NCI-H1048 (cell line): Measurements from ENCODE around the gene NVL.
"Not testable (repeated sequence)": the region's sequence is repeated elsewhere in the genome, so short reads cannot be mapped to it uniquely, and the experiment has no call there.

Experiments
- DNase-seq: peaks from one replicate; lab custom pipeline; 2025; lab: John Stamatoyannopoulos, UW

The NVL gene

DNA sequence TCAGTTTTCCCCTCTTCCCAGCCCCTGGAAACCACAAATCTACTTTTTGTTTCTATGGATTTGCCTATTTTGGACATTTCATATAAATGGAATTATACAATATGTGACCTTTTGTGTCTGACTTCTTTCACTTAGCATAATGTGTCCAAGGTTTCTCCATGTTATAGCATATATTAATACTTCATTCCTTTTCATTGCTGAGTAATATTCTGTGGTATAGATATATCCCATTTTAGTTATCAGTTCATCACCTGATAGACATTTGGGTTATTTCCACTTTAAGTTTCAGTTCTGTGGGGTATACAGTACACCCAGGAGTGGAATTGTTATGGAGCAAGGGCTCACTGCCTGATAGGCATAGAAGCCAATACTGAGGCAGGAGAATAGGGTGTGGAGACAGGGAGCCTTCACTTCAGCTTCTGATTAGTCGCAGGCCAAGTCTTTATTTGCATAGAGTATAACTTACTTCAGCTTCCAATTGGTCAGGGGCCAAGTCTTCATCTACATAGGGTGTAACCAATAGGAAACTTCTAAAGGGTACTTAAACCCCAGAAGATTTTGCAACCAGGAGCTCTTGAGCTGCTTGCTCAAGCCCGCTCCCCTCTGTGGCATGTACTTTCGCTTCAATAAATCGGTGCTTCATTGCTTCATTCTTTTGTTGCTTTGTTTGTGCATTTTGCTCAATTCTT is 8.3 kb upstream of the NVL start:
- no peak for DNase-seq

DNA sequence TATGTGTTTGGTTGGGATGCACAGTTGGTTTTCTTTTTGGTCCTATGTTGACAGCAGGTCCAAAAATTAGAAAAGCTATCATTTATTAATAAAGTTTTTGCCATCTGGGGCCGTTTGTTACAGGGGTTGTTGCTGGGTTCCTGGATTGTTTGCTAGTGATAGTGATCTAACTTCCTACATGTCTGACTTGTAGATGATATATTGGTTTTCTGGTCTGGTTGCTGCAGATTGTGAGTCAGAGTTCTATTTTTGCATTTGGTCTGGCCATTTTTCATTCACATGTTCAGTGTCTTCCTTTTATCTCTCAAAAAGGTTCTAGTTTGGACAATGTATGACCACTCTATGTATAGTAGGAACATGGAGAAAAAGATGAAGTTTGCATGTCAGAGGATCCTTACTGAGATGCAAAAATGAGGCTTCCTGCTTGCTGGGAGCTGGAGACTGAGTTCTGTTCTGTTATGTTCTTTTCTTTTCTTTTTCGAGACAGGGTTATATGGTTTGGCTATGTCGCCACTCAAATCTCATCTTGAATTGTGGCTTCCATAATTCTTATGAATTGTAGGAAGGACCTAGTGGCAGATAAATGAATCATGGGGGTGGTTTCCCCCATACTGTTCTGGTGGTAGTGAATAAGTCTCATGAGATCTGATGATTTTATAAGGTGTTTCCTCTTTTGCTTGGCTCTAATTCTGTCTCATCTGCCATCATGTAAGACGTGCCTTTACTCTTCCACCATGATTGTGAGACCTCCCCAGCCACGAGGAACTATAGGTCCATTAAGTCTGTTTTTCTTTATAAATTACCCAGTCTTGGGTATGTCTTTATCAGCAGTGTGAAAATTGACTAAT is 4.2 kb upstream of the NVL start:
- no peak for DNase-seq

- DNase-seq: peak; percentile 37
Measured at GRCh38 chr1:224333309-224333926, 3.4 kb upstream of the NVL start.

DNA sequence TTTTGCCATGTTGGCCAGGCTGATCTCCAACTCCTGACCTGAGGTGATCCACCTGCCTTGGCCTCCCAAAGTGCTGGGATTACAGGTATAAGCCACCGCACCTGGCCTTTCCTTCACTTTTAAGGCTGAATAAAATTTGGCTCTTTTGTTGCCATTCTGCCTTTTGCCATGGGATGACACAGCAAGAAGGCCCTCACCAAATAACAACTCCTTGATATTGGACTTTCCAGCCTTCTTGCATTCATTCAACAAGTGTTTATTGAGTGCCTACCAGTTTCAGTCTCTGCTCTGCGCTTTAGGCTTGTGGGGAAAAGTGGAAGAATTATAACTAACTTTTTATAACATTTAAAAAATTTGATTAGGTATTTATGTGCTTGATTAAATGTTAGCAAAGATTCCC is 1.9 kb upstream of the NVL start:
- no peak for DNase-seq

GRCh38 chr1:224331326-224331725 is 1.4 kb upstream of the NVL start:
- DNase-seq: no peak

DNA sequence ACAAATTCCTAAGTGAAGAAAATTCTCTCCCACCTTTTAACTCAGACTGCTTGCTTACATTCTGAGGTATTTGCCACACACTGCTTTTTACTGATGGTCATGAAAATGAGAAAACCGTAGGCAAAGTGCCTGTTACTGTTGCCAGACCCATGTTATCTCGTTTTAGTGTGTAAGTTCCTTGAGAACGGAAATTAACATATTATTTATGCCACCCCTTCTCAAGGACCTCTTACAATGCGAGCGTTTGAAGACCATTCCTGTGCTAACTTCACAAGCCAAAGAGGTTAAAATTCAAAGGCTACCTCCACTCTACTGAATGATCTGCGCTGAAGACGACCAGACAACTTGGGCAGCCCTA is 509 bp downstream of the NVL start:
- DNase-seq: no peak

GRCh38 chr1:224328644-224329043 is 1.3 kb downstream of the NVL start:
- DNase-seq: no peak

GRCh38 chr1:224325959-224326358 is 4.0 kb downstream of the NVL start:
- DNase-seq: no peak

GRCh38 chr1:224321706-224322105 is 8.3 kb downstream of the NVL start:
- no peak for DNase-seq

DNA sequence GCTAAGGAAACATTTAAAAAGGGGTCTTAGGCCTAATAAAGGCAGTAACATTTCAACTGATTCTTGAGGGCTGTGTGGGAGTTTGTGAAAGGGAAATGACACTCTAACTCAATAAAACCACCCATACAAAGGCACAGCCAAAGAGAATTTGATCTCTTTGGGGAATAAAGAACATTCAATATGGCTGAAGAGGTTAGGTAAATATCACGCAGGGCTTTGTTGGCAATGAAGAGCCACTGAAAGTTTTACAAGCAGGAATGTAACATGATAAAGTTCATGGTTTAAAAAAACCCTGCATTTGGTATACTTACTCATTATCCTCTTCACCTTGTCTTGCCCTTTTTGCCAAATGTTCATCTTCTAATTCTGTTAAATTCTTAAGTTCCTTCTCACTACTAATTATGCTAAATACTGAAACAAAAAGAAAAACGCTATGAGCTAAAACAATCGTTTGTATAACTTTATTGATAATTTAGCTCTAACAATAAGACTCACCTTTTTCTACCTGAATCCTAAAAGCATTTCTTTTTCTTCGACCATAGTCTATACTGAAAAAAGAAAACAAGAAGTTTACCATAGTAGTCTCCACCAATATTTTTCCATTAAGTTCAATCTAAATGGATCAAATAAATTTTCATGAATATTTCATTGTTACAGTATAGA is 12.5 kb downstream of the NVL start:
- no peak for DNase-seq

DNA sequence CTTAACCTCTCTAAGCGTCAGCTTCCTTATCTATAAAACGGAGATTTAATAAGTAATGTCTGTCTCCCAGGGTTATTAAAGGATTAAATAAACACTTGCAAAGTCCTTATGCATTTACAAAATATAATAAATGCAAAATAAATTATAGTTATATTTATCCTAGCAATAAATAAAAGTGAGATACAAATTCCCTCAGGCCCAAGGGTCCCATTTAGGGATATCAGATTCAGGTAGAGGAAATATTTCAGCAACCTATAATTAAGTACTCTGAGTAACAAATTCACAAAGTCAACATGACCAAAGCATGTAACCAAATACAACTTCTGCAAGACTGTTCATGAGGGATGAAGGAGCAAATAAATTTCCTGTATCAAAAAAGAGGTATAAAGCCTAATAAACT is 17.9 kb downstream of the NVL start:
- DNase-seq: no peak

GRCh38 chr1:224311503-224311902 is 18.5 kb downstream of the NVL start:
- DNase-seq: not testable (repeated sequence)

- no peak for DNase-seq
Measured at GRCh38 chr1:224308064-224308463, 21.9 kb downstream of the NVL start.

DNA sequence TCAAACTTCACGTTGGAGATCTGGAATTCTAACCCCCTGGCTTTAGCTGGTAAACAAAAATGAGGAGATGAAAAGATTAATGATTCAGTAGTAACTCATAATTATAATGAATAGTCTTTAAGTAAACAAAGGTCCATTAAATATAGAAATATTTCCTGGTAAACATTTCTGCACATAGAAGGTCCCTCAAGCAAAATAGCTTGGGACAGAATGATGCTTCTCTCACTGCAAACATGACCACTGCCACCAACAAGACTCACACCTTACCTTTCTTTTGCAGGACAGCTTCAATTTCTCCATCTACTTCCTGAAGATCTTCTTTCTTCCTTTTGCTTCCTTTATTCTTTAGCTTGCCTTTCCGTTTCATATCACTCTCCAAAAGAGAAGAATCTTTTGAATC is 25.2 kb downstream of the NVL start:
- DNase-seq: no peak

GRCh38 chr1:224302947-224303346 is 27.0 kb downstream of the NVL start:
- DNase-seq: no peak

- DNase-seq: no peak
Measured at GRCh38 chr1:224301391-224301790, 28.6 kb downstream of the NVL start.

GRCh38 chr1:224300346-224300745 is 29.6 kb downstream of the NVL start:
- DNase-seq: no peak

DNA sequence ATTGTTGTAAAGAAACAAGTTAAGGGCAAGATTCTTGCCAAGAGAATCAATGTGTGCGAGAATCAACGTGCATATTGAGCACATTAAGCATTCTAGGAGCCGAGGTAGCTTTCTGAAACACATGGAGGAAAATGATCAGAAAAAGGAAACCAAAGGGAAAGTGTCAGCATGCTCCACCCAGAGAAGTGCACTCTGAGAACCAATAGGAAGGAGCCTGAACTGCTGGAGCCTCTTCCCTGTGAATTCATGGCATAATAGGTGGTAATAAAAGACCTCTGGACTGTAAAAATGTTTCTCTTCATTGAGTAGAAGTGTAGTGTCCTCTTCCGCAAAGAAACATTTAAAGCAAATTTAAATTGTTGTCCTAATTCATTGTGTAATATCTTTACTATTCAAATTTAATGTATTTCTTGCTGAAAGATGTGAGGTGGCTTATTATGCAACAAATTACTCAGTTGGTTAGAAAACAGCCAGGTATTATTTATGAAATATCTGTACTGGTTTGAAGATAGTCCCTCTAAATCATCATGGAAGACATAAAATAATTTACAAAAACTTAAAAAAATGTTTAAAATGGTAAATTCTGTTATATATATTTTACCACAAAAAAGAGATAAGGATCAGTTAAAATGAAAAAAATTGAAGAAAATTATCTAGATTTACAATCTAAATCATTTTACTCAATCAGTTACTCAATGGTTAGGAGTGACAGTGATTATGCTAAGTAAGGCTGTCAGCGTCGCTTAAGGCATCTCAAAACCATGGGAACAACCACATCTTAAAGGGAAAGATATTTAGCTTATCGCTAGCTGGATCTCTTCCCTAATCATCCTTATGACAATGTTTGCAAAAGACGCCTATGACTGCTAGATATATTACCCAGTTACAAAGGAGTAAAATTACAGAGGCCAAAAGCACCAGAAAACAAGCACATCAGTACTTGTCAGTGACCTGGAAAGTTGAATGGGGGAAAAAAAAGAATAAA is 31.3 kb downstream of the NVL start:
- DNase-seq: no peak

GRCh38 chr1:224294775-224295174 is 35.2 kb downstream of the NVL start:
- DNase-seq: no peak

DNA sequence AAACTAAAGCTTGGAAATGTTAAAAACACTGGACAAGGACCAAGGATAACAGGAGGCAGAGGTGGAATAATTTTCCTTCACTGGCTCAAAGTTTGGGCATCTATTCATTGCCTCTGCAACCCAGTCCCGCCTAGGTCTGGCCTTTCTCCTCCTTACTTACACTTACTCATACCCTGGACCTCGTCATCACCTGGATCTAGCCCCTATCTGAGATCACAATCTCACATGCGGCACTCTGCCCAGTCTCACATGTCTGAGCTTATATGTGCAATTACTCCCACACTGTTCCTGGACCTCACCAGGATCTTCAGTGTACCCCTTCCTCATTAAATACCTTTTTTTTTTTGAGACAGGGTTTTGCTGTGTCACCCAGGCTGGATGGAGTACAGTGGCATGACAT is 37.6 kb downstream of the NVL start:
- DNase-seq: no peak

DNA sequence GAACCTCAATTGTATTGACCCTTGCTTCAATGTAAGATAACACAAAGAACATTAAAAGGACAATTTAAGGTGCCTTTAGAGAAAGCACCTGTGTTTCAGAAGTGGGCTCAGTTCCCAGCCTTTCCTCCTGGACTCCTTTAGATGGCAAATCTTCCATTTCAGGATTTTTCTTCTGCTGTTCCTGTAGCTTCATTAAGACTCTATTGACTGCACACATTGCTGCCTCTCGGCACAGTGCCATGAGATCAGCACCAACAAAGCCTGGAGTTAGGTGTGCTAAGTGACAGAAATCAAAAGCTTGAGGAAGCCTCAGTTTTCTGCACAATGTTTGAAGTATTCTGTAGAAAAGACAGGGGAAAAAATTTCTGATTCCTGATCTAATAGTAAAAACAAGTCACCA is 40.6 kb downstream of the NVL start:
- no peak for DNase-seq

GRCh38 chr1:224287714-224288113 is 42.3 kb downstream of the NVL start:
- no peak for DNase-seq
